ENCODE measurements around the gene NOX4.

DNA sequence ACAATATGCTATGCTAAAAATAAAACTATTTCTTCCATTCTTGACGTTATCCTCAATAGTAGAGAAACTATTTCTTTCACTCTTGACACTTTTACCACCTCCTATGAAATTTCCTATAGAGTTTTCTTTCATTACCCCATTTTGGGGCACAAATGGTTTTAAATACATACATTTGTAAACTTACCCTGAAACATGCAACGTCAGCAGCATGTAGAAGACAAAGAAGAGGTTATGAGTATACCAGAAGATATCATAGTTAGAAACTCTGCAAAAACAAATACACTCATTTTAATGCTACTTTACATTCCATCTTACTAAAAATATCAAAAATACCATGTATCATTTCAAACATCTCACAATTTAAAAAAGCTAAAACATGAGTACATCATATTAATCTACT, 69.5 kb downstream of the NOX4 start:
- TF ChIP-seq EZH2 (IDR thresholded peaks at IDR 0.05; ENCODE audit: borderline replicate concordance, control insufficient read depth, low read depth, low read length) = no peak
- TF ChIP-seq JUNB (IDR thresholded peaks at IDR 0.05) = no peak
- TF ChIP-seq BACH1 (IDR thresholded peaks at IDR 0.05; ENCODE audit: borderline replicate concordance) = no peak
- no peak for TF ChIP-seq ZNF217 (IDR thresholded peaks at IDR 0.05)
- no peak for TF ChIP-seq EP300 (IDR thresholded peaks at IDR 0.05; ENCODE audit: borderline replicate concordance in 1 of 2, control insufficient read depth in 1 of 2, low read depth in 2 of 2, low read length in 2 of 2)
- no peak for TF ChIP-seq BHLHE40 (IDR thresholded peaks at IDR 0.05; ENCODE audit: borderline replicate concordance in 1 of 2, low read depth in 2 of 2, low read length in 1 of 2)
- TF ChIP-seq CREB1 (IDR thresholded peaks at IDR 0.05; ENCODE audit: low read depth) = no peak
- TF ChIP-seq IKZF1 (conservative IDR thresholded peaks at IDR 0.05) = no peak
- TF ChIP-seq SMC3 (IDR thresholded peaks at IDR 0.05; ENCODE audit: borderline replicate concordance, low read length) = no peak
- TF ChIP-seq, protein P1, sequence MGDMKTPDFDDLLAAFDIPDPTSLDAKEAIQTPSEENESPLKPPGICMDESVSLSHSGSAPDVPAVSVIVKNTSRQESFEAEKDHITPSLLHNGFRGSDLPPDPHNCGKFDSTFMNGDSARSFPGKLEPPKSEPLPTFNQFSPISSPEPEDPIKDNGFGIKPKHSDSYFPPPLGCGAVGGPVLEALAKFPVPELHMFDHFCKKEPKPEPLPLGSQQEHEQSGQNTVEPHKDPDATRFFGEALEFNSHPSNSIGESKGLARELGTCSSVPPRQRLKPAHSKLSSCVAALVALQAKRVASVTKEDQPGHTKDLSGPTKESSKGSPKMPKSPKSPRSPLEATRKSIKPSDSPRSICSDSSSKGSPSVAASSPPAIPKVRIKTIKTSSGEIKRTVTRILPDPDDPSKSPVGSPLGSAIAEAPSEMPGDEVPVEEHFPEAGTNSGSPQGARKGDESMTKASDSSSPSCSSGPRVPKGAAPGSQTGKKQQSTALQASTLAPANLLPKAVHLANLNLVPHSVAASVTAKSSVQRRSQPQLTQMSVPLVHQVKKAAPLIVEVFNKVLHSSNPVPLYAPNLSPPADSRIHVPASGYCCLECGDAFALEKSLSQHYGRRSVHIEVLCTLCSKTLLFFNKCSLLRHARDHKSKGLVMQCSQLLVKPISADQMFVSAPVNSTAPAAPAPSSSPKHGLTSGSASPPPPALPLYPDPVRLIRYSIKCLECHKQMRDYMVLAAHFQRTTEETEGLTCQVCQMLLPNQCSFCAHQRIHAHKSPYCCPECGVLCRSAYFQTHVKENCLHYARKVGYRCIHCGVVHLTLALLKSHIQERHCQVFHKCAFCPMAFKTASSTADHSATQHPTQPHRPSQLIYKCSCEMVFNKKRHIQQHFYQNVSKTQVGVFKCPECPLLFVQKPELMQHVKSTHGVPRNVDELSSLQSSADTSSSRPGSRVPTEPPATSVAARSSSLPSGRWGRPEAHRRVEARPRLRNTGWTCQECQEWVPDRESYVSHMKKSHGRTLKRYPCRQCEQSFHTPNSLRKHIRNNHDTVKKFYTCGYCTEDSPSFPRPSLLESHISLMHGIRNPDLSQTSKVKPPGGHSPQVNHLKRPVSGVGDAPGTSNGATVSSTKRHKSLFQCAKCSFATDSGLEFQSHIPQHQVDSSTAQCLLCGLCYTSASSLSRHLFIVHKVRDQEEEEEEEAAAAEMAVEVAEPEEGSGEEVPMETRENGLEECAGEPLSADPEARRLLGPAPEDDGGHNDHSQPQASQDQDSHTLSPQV (IDR thresholded peaks at IDR 0.05) = no peak
- TF ChIP-seq STAT1 (conservative IDR thresholded peaks at IDR 0.05) = no peak
- TF ChIP-seq BRCA1 (IDR thresholded peaks at IDR 0.05; ENCODE audit: low read depth, low read length) = no peak
- TF ChIP-seq, protein P2, sequence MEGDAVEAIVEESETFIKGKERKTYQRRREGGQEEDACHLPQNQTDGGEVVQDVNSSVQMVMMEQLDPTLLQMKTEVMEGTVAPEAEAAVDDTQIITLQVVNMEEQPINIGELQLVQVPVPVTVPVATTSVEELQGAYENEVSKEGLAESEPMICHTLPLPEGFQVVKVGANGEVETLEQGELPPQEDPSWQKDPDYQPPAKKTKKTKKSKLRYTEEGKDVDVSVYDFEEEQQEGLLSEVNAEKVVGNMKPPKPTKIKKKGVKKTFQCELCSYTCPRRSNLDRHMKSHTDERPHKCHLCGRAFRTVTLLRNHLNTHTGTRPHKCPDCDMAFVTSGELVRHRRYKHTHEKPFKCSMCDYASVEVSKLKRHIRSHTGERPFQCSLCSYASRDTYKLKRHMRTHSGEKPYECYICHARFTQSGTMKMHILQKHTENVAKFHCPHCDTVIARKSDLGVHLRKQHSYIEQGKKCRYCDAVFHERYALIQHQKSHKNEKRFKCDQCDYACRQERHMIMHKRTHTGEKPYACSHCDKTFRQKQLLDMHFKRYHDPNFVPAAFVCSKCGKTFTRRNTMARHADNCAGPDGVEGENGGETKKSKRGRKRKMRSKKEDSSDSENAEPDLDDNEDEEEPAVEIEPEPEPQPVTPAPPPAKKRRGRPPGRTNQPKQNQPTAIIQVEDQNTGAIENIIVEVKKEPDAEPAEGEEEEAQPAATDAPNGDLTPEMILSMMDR (IDR thresholded peaks at IDR 0.05 in 2 of 3, conservative IDR thresholded peaks at IDR 0.05 in 1 of 3; ENCODE audit: control insufficient read depth in 2 of 3, extremely low read depth in 1 of 3, insufficient read depth in 1 of 3, low read depth in 3 of 3, low read length in 3 of 3) = no peak
- TF ChIP-seq, protein P3, sequence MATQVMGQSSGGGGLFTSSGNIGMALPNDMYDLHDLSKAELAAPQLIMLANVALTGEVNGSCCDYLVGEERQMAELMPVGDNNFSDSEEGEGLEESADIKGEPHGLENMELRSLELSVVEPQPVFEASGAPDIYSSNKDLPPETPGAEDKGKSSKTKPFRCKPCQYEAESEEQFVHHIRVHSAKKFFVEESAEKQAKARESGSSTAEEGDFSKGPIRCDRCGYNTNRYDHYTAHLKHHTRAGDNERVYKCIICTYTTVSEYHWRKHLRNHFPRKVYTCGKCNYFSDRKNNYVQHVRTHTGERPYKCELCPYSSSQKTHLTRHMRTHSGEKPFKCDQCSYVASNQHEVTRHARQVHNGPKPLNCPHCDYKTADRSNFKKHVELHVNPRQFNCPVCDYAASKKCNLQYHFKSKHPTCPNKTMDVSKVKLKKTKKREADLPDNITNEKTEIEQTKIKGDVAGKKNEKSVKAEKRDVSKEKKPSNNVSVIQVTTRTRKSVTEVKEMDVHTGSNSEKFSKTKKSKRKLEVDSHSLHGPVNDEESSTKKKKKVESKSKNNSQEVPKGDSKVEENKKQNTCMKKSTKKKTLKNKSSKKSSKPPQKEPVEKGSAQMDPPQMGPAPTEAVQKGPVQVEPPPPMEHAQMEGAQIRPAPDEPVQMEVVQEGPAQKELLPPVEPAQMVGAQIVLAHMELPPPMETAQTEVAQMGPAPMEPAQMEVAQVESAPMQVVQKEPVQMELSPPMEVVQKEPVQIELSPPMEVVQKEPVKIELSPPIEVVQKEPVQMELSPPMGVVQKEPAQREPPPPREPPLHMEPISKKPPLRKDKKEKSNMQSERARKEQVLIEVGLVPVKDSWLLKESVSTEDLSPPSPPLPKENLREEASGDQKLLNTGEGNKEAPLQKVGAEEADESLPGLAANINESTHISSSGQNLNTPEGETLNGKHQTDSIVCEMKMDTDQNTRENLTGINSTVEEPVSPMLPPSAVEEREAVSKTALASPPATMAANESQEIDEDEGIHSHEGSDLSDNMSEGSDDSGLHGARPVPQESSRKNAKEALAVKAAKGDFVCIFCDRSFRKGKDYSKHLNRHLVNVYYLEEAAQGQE (IDR thresholded peaks at IDR 0.05; ENCODE audit: low read depth, low read length) = no peak

All from GM12878 (cell line).